ENCODE results near the gene UGT3A1.
A peak's percentile ranks its signal among the peaks of the same experiment; 100 is the strongest.

The UGT3A1 gene

DNA sequence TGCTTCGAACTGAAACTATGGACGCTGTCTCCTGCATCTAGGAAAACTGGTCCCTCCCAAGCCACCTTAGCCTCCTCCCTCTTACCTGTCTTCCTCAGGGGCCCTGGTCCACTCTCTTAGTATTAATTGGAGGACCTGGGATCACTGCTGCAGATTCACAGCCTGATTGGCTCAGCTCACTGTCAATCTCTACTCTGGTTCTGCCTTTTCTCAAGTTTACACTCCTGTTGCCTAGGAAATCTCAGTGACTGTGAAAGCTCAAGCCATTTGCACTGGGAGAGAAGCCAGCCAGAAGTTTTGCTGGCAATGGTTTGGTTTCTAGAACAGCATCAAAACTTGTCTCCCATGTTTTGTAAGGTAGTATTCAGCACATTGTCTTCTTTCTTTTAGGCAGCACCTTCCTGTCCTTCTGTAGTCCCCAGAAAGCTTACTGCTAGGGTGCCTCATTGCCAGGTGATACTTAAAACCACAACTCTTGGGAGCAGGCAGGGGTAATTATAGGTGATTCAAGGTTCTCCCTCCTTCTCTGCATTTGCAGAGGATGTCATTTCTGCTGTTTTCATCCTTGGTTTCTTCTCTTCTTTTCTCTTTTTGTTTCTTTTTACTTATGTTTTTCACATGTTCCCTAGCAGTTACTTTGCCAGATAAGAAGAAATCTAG, 52.5 kb downstream of the UGT3A1 start, which contains the start of gene CAPSL:
Gene CAPSL (minus strand): TSS at position 55 of the 660 bp plus-strand sequence. CDS start 17,502 bp downstream, outside the sequence.
- Histone ChIP-seq H3K4me3 (no peak within 1 kb of the TSS), H3K27ac (no peak within 1 kb of the TSS), H3K36me3 (ENCODE audit: insufficient read depth, low read length) (no peaks in the 10 kb centered on the region), H3K9me3 (ENCODE audit: low read depth, low read length) (no peaks in the 10 kb centered on the region), H3K9ac (ENCODE audit: insufficient read length) (no peak within 1 kb of the TSS)
- TF ChIP-seq EZH2 (IDR thresholded peaks at IDR 0.05) = no peak
- no peak for TF ChIP-seq POLR2AphosphoS5 (IDR thresholded peaks at IDR 0.05; ENCODE audit: borderline replicate concordance, low read depth, low read length)
- no peak for TF ChIP-seq FOXP2 (optimal IDR thresholded peaks at IDR 0.05; ENCODE audit: control extremely low read depth, extremely low read length, insufficient read depth)
- DNase-seq (ENCODE audit: low read depth, low spot score) = peak; percentile 44

DNA sequence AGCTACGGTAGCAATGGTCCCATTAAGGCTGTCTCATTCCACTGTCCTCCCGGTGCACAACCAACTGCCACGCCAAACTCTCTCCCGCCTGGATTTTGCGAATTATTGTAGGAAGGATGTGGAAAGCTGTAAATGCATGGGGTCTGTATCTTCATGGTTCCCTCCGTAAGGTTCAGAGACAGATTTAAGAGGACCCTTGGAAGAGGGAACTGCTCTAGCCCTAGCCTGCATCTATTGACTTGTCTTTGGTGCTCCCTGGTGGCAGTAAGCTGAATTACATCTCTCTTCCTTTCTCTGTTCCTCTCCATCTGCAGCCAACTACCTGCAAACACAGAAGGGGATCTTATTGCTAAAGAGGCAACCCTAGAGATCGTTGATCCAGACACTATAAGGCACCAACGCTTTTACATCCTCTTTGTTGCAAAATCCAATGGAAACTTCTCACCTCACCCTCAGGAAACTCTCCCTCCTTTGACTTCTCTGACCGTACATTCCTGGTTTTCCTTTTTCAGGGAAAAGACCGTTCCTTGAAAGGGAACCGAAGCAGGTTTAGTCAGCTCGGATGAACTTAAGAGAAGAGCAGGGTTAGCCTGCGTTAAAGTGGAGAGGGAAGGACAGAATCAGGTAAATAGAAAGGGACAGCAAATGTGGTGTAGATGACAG, 64.7 kb downstream of the UGT3A1 start:
- Histone ChIP-seq H3K9me3 (ENCODE audit: low read depth, low read length) (no peaks in the 10 kb centered on the region), H3K27ac (no peak overlapping the region), H3K4me3 (no peak overlapping the region), H3K36me3 (ENCODE audit: insufficient read depth, low read length) (no peaks in the 10 kb centered on the region), H3K9ac (ENCODE audit: insufficient read length) (no peak overlapping the region)
- TF ChIP-seq POLR2AphosphoS5 (IDR thresholded peaks at IDR 0.05; ENCODE audit: borderline replicate concordance, low read depth, low read length) = no peak
- no peak for TF ChIP-seq FOXP2 (optimal IDR thresholded peaks at IDR 0.05; ENCODE audit: control extremely low read depth, extremely low read length, insufficient read depth)
- no peak for TF ChIP-seq EZH2 (IDR thresholded peaks at IDR 0.05)
- DNase-seq (ENCODE audit: low read depth, low spot score) = peak; percentile 30

DNA sequence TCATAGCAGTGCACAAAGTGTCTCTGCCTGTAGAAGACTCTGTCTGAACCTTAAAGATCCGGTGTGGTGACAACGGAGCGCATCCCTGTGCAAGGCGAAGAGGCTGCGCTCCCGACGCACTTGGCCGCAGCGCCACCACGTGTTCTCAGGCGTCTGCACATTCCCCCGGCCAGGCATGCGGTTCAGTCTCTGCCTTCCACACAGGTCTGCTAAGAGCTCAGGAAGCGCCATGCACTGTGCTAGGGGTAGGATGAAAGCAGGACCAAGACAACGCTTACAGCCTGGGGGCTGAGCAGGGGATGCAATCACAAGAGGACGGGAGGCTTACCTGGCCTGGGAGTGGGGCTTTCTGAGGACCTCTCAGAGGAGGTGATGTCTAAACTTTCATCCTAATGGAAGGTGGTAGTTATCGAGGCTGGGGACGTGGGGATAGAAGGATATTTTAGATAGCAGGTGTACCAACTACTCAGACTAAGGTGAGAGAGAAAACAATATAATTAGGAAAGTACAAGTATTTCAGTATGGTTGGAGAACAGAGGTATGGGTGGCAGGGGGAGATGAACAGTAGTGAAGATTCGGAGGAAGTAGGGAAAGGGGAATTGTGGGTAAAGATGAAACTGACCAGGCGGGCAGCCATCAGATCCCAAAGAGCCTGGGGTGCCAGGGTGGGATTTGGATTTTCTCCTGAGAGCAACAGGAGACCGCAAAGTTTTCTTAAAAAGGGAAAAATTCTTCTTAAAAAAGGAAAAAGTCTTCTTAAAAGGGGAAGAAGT, 66.1 kb downstream of the UGT3A1 start:
- DNase-seq (ENCODE audit: low read depth, low spot score) = no peak
- TF ChIP-seq EZH2 (IDR thresholded peaks at IDR 0.05) (no peak), FOXP2 (optimal IDR thresholded peaks at IDR 0.05; ENCODE audit: control extremely low read depth, extremely low read length, insufficient read depth) (no peak), POLR2AphosphoS5 (IDR thresholded peaks at IDR 0.05; ENCODE audit: borderline replicate concordance, low read depth, low read length) (no peak)
- peak overlapping the region; percentile 36; the same call in 1 of the 2 replicates for H3K4me3 ChIP-seq
- H3K36me3 ChIP-seq (ENCODE audit: insufficient read depth, low read length) = no peaks in the 10 kb centered on the region
- no peak overlapping the region for H3K27ac ChIP-seq
- H3K9me3 ChIP-seq (ENCODE audit: low read depth, low read length) = no peaks in the 10 kb centered on the region
- H3K9ac ChIP-seq (ENCODE audit: insufficient read length) = no peak overlapping the region

DNA sequence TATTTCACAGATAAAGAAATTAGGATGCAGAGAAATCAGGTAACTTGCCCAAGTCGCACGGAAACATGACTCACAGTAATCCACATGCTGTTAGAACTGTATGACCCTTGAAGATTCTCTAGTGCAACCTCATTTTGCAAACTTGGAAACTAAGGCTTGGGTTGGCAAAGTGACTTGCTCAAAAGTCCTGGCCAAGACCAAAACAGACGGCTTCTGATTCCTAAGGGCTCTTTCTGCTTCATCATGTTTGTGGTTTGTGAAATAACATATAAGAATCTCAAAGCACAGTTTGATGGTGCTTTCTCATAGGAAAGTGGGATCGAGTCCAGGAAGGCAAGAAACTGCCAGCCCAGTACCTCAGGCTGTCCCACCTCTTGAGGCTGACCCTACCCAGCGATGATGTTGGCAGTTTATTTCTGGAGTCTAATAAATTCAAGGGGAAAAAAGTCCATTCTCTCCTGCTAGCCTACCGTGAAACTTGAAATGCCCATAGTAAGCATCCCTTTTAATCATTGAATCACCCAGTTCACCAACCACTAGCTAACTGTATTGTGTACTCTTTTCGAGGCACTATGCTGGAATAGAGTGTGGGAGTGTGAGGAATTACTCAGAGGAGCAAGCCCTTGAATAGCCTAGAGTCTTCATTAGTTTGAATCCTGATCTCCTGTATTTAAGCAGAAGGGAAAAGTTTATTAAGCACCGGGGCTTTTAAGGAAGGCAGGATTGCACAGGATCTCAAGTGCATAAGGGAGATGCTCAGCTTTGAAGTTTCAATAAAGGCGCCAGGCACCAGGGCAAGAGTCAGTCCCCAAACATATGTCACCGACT, 66.9 kb downstream of the UGT3A1 start:
- no peak overlapping the region for H3K4me3 ChIP-seq
- TF ChIP-seq POLR2AphosphoS5 (IDR thresholded peaks at IDR 0.05; ENCODE audit: borderline replicate concordance, low read depth, low read length) = no peak
- no peak for TF ChIP-seq EZH2 (IDR thresholded peaks at IDR 0.05)
- no peak for TF ChIP-seq FOXP2 (optimal IDR thresholded peaks at IDR 0.05; ENCODE audit: control extremely low read depth, extremely low read length, insufficient read depth)
- DNase-seq (ENCODE audit: low read depth, low spot score) = no peak
- H3K9me3 ChIP-seq (ENCODE audit: low read depth, low read length) = no peaks in the 10 kb centered on the region
- H3K9ac ChIP-seq (ENCODE audit: insufficient read length) = no peak overlapping the region
- H3K27ac ChIP-seq = no peak overlapping the region
- no peaks in the 10 kb centered on the region for H3K36me3 ChIP-seq (ENCODE audit: insufficient read depth, low read length)

GRCh38 chr5:35922468-35922867, 68.7 kb downstream of the UGT3A1 start:
- no peak for DNase-seq (ENCODE audit: low read depth, low spot score)
- Histone ChIP-seq H3K9ac (ENCODE audit: insufficient read length) (no peak overlapping the region), H3K27ac (no peak overlapping the region), H3K9me3 (ENCODE audit: low read depth, low read length) (no peaks in the 10 kb centered on the region), H3K36me3 (ENCODE audit: insufficient read depth, low read length) (no peaks in the 10 kb centered on the region), H3K4me3 (no peak overlapping the region)
- TF ChIP-seq POLR2AphosphoS5 (IDR thresholded peaks at IDR 0.05; ENCODE audit: borderline replicate concordance, low read depth, low read length) (no peak), FOXP2 (optimal IDR thresholded peaks at IDR 0.05; ENCODE audit: control extremely low read depth, extremely low read length, insufficient read depth) (no peak), EZH2 (IDR thresholded peaks at IDR 0.05) (no peak)

DNA sequence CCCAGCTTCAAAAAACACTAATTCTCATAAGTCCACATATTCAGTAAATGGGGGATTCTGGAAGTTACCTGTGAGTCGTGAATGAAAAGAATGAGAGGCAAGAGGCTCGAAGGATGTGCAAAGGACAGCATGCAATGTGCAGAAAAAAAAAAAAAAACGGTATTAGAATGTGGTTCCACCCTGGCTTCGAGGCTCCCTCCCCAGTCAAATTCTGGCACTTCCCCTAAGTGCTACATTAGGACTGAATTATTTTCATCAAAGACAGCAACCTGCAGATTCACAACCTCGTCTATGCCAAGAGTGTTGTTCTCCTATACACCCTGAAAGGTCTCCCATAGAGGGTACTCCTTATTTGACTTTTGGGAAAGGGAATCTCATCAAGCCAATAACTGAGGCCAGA, 69.3 kb downstream of the UGT3A1 start:
- H3K9me3 ChIP-seq (ENCODE audit: low read depth, low read length) = no peaks in the 10 kb centered on the region
- H3K27ac ChIP-seq = no peak overlapping the region
- no peak for TF ChIP-seq FOXP2 (optimal IDR thresholded peaks at IDR 0.05; ENCODE audit: control extremely low read depth, extremely low read length, insufficient read depth)
- TF ChIP-seq POLR2AphosphoS5 (IDR thresholded peaks at IDR 0.05; ENCODE audit: borderline replicate concordance, low read depth, low read length) = no peak
- no peak for TF ChIP-seq EZH2 (IDR thresholded peaks at IDR 0.05)

GRCh38 chr5:35920890-35921289, 70.3 kb downstream of the UGT3A1 start:
- Histone ChIP-seq H3K27ac (no peak overlapping the region), H3K4me3 (no peak overlapping the region), H3K9ac (ENCODE audit: insufficient read length) (no peak overlapping the region), H3K36me3 (ENCODE audit: insufficient read depth, low read length) (no peaks in the 10 kb centered on the region), H3K9me3 (ENCODE audit: low read depth, low read length) (no peaks in the 10 kb centered on the region)
- TF ChIP-seq EZH2 (IDR thresholded peaks at IDR 0.05) (no peak), FOXP2 (optimal IDR thresholded peaks at IDR 0.05; ENCODE audit: control extremely low read depth, extremely low read length, insufficient read depth) (no peak), POLR2AphosphoS5 (IDR thresholded peaks at IDR 0.05; ENCODE audit: borderline replicate concordance, low read depth, low read length) (no peak)
- no peak for DNase-seq (ENCODE audit: low read depth, low spot score)

More for the DNA sequence above, 69.3 kb downstream of the UGT3A1 start:
- H3K9ac ChIP-seq (ENCODE audit: insufficient read length) = no peak overlapping the region
- no peaks in the 10 kb centered on the region for H3K36me3 ChIP-seq (ENCODE audit: insufficient read depth, low read length)
- DNase-seq (ENCODE audit: low read depth, low spot score) = no peak
- no peak overlapping the region for H3K4me3 ChIP-seq
